WTC11 (cell line): ENCODE results near the gene ASTN2.

Source experiments
- CBFB ChIP-seq: sonication (generic); formaldehyde crosslinking; IDR thresholded peaks from 2 replicates; pipeline ENCODE4 v1.8.1; 2022; ENCODE audit warnings: mild to moderate bottlenecking, low read depth, missing genetic modification reagents
- CREM ChIP-seq: sonication (generic); formaldehyde crosslinking; IDR thresholded peaks from 2 replicates; pipeline ENCODE4 v1.8.1; 2022; ENCODE audit warnings: mild to moderate bottlenecking, missing genetic modification reagents, moderate library complexity
- CTCF ChIP-seq: fragments of 200-600 bp; IDR thresholded peaks from 2 replicates; pipeline ENCODE4 v1.8.0; 2022; ENCODE audit warnings: antibody characterized with exemption
- ESRRA ChIP-seq: sonication (generic); formaldehyde crosslinking; IDR thresholded peaks from 2 replicates; pipeline ENCODE4 v1.8.1; 2022; ENCODE audit warnings: mild to moderate bottlenecking, missing genetic modification reagents, borderline replicate concordance
- NR1H2 ChIP-seq: sonication (generic); formaldehyde crosslinking; IDR thresholded peaks from 2 replicates; pipeline ENCODE4 v1.9.0; 2021; ENCODE audit warnings: mild to moderate bottlenecking, moderate library complexity, missing genetic modification reagents
- USF1 ChIP-seq: sonication (generic); formaldehyde crosslinking; IDR thresholded peaks from 2 replicates; pipeline ENCODE4 v1.8.0; 2022; ENCODE audit warnings: mild to moderate bottlenecking, missing genetic modification reagents
- ZNF138 ChIP-seq: sonication (generic); formaldehyde crosslinking; conservative IDR thresholded peaks from 2 replicates; pipeline ENCODE4 v1.8.1; 2022; ENCODE audit warnings: mild to moderate bottlenecking, moderate library complexity, missing genetic modification reagents
- ZNF512 ChIP-seq: sonication (generic); formaldehyde crosslinking; IDR thresholded peaks from 2 replicates; pipeline ENCODE4 v1.8.1; 2022; ENCODE audit warnings: missing genetic modification reagents, borderline replicate concordance
- ZNF671 ChIP-seq: fragments of 250-450 bp; sonication (Bioruptor Pico); IDR thresholded peaks from 2 replicates; pipeline ENCODE4 v1.8.0; 2021; ENCODE audit warnings: mild to moderate bottlenecking

- TF ChIP-seq CTCF: no peak
- TF ChIP-seq ESRRA: no peak
- no peak for TF ChIP-seq CBFB (CRISPR knock-in tag)
- TF ChIP-seq NR1H2 (CRISPR knock-in tag): no peak
- no peak for TF ChIP-seq ZNF671 (CRISPR knock-in tag)
- TF ChIP-seq CREM (CRISPR knock-in tag): no peak
- no peak for TF ChIP-seq USF1 (CRISPR knock-in tag)
- no peak for TF ChIP-seq ZNF512 (CRISPR knock-in tag)
- no peak for TF ChIP-seq ZNF138 (CRISPR knock-in tag)
These were observed 504.7 kb downstream of the ASTN2 start for GRCh38 chr9:116910201-116910600.
